ENCODE results near the gene DEFB131A. TPM values are rescaled to one million over a fixed set of nuclear protein-coding genes. Genes with fewer than 3 reads are reported as not detected.
"Not testable (repeated sequence)": the region's sequence is repeated elsewhere in the genome, so short reads cannot be mapped to it uniquely, and the experiment has no call there.

The DEFB131A gene
- total RNA-seq: not detected
- polyA plus RNA-seq (ENCODE audit: insufficient read depth in 1 of 8, insufficient read length in 8 of 8, low replicate concordance in 1 of 8): not detected
- long read RNA-seq, donor 1: 0 reads
- long read RNA-seq, donor 2: 0 reads
- long read RNA-seq, donor 3: 0 reads
- long read RNA-seq, donor 4: 0 reads
- long read RNA-seq, donor 5: 0 reads
- long read RNA-seq, donor 6: 0 reads
- long read RNA-seq, donor 7: 0 reads
- long read RNA-seq, donor 8: 0 reads
- long read RNA-seq, donor 9: 0 reads
- long read RNA-seq, donor 10: 0 reads
- long read RNA-seq, donor 11: 0 reads

- WGBS (ENCODE audit: insufficient coverage): no CpG with 5 or more reads among the region's 3 CpGs
- H3K27me3 ChIP-seq (ENCODE audit: control insufficient read depth, insufficient read depth, low read length); H3K4me3 ChIP-seq (ENCODE audit: low read length); DNase-seq; H3K27ac ChIP-seq (ENCODE audit: low read length); H3K9me3 ChIP-seq (replicated peaks; ENCODE audit: control insufficient read depth, low read depth, low read length); H3K36me3 ChIP-seq (ENCODE audit: control insufficient read depth, insufficient read depth, low read length); H3K4me1 ChIP-seq (ENCODE audit: control insufficient read depth, insufficient read depth, low read length): not testable (repeated sequence)
Measured at GRCh38 chr4:9444114-9444513, at the start of gene DEFB131A. DEFB131A (plus strand) TSS chr4:9444414; CDS start chr4:9444534, 120 bp downstream.

GRCh38 chr4:9405774-9406173, 38.4 kb upstream of the DEFB131A start:
- no CpG with 5 or more reads among the region's 2 CpGs for WGBS (ENCODE audit: insufficient coverage)

GRCh38 chr4:9406491-9406890, 37.7 kb upstream of the DEFB131A start:
- not testable (repeated sequence) for H3K27me3 ChIP-seq (ENCODE audit: control insufficient read depth, insufficient read depth, low read length); H3K4me3 ChIP-seq (ENCODE audit: low read length); H3K27ac ChIP-seq (ENCODE audit: low read length); H3K4me1 ChIP-seq (ENCODE audit: control insufficient read depth, insufficient read depth, low read length); H3K36me3 ChIP-seq (ENCODE audit: control insufficient read depth, insufficient read depth, low read length); H3K9me3 ChIP-seq (replicated peaks; ENCODE audit: control insufficient read depth, low read depth, low read length); DNase-seq
- 65% methylated on average over 3 of the region's 3 CpGs for WGBS (ENCODE audit: insufficient coverage)

More at GRCh38 chr4:9405774-9406173, 38.4 kb upstream of the DEFB131A start:
- not testable (repeated sequence) for H3K4me3 ChIP-seq (ENCODE audit: low read length); DNase-seq; H3K27me3 ChIP-seq (ENCODE audit: control insufficient read depth, insufficient read depth, low read length); H3K9me3 ChIP-seq (replicated peaks; ENCODE audit: control insufficient read depth, low read depth, low read length); H3K36me3 ChIP-seq (ENCODE audit: control insufficient read depth, insufficient read depth, low read length); H3K4me1 ChIP-seq (ENCODE audit: control insufficient read depth, insufficient read depth, low read length); H3K27ac ChIP-seq (ENCODE audit: low read length)

- no peaks in the 10 kb centered on the region for H3K27me3 ChIP-seq (ENCODE audit: control insufficient read depth, insufficient read depth, low read length)
- H3K36me3 ChIP-seq (ENCODE audit: control insufficient read depth, insufficient read depth, low read length): no peaks in the 10 kb centered on the region
- DNase-seq: no peak
- WGBS (ENCODE audit: insufficient coverage): 63% methylated on average over 3 of the region's 13 CpGs
- no peaks in the 10 kb centered on the region for H3K9me3 ChIP-seq (replicated peaks; ENCODE audit: control insufficient read depth, low read depth, low read length)
- H3K27ac ChIP-seq (ENCODE audit: low read length): no peak overlapping the region
- no peak overlapping the region for H3K4me3 ChIP-seq (ENCODE audit: low read length)
- H3K4me1 ChIP-seq (ENCODE audit: control insufficient read depth, insufficient read depth, low read length): no peaks in the 10 kb centered on the region
Measured at GRCh38 chr4:9409793-9410192, 34.4 kb upstream of the DEFB131A start.

GRCh38 chr4:9421884-9422455, 22.2 kb upstream of the DEFB131A start:
- not testable (repeated sequence) for H3K27me3 ChIP-seq (ENCODE audit: control insufficient read depth, insufficient read depth, low read length); H3K36me3 ChIP-seq (ENCODE audit: control insufficient read depth, insufficient read depth, low read length); DNase-seq; H3K27ac ChIP-seq (ENCODE audit: low read length); H3K4me1 ChIP-seq (ENCODE audit: control insufficient read depth, insufficient read depth, low read length); H3K9me3 ChIP-seq (replicated peaks; ENCODE audit: control insufficient read depth, low read depth, low read length); H3K4me3 ChIP-seq (ENCODE audit: low read length)
- 83% methylated on average over 1 of the region's 6 CpGs for WGBS (ENCODE audit: insufficient coverage)

GRCh38 chr4:9425916-9426315, 18.3 kb upstream of the DEFB131A start:
- not testable (repeated sequence) for DNase-seq; H3K27ac ChIP-seq (ENCODE audit: low read length); H3K36me3 ChIP-seq (ENCODE audit: control insufficient read depth, insufficient read depth, low read length); H3K4me3 ChIP-seq (ENCODE audit: low read length); H3K27me3 ChIP-seq (ENCODE audit: control insufficient read depth, insufficient read depth, low read length); H3K9me3 ChIP-seq (replicated peaks; ENCODE audit: control insufficient read depth, low read depth, low read length); H3K4me1 ChIP-seq (ENCODE audit: control insufficient read depth, insufficient read depth, low read length)
- no CpG with 5 or more reads among the region's 1 CpG for WGBS (ENCODE audit: insufficient coverage)

- not testable (repeated sequence) for H3K4me1 ChIP-seq (ENCODE audit: control insufficient read depth, insufficient read depth, low read length); H3K27me3 ChIP-seq (ENCODE audit: control insufficient read depth, insufficient read depth, low read length); H3K27ac ChIP-seq (ENCODE audit: low read length); H3K9me3 ChIP-seq (replicated peaks; ENCODE audit: control insufficient read depth, low read depth, low read length); H3K36me3 ChIP-seq (ENCODE audit: control insufficient read depth, insufficient read depth, low read length); H3K4me3 ChIP-seq (ENCODE audit: low read length); DNase-seq
- no CpG with 5 or more reads among the region's 1 CpG for WGBS (ENCODE audit: insufficient coverage)
Measured at GRCh38 chr4:9430061-9430460, 14.2 kb upstream of the DEFB131A start.

GRCh38 chr4:9433320-9433719, 10.9 kb upstream of the DEFB131A start:
- not testable (repeated sequence) for H3K9me3 ChIP-seq (replicated peaks; ENCODE audit: control insufficient read depth, low read depth, low read length); H3K27ac ChIP-seq (ENCODE audit: low read length); DNase-seq; H3K4me1 ChIP-seq (ENCODE audit: control insufficient read depth, insufficient read depth, low read length); H3K4me3 ChIP-seq (ENCODE audit: low read length); H3K36me3 ChIP-seq (ENCODE audit: control insufficient read depth, insufficient read depth, low read length); H3K27me3 ChIP-seq (ENCODE audit: control insufficient read depth, insufficient read depth, low read length)
- no CpG with 5 or more reads among the region's 1 CpG for WGBS (ENCODE audit: insufficient coverage)

- H3K4me1 ChIP-seq (ENCODE audit: control insufficient read depth, insufficient read depth, low read length); H3K9me3 ChIP-seq (replicated peaks; ENCODE audit: control insufficient read depth, low read depth, low read length); H3K4me3 ChIP-seq (ENCODE audit: low read length); H3K27me3 ChIP-seq (ENCODE audit: control insufficient read depth, insufficient read depth, low read length); H3K36me3 ChIP-seq (ENCODE audit: control insufficient read depth, insufficient read depth, low read length); H3K27ac ChIP-seq (ENCODE audit: low read length); DNase-seq: not testable (repeated sequence)
Measured at GRCh38 chr4:9436728-9437127, 7.5 kb upstream of the DEFB131A start.

GRCh38 chr4:9442355-9442754, 1.9 kb upstream of the DEFB131A start:
- not testable (repeated sequence) for DNase-seq; H3K4me3 ChIP-seq (ENCODE audit: low read length)
- WGBS (ENCODE audit: insufficient coverage): no CpG with 5 or more reads among the region's 4 CpGs

GRCh38 chr4:9444681-9445080, 467 bp downstream of the DEFB131A start:
- H3K36me3 ChIP-seq (ENCODE audit: control insufficient read depth, insufficient read depth, low read length); DNase-seq; H3K4me1 ChIP-seq (ENCODE audit: control insufficient read depth, insufficient read depth, low read length); H3K4me3 ChIP-seq (ENCODE audit: low read length); H3K9me3 ChIP-seq (replicated peaks; ENCODE audit: control insufficient read depth, low read depth, low read length); H3K27ac ChIP-seq (ENCODE audit: low read length); H3K27me3 ChIP-seq (ENCODE audit: control insufficient read depth, insufficient read depth, low read length): not testable (repeated sequence)
- WGBS (ENCODE audit: insufficient coverage): no CpG with 5 or more reads among the region's 6 CpGs

More at GRCh38 chr4:9442355-9442754, 1.9 kb upstream of the DEFB131A start:
- not testable (repeated sequence) for H3K4me1 ChIP-seq (ENCODE audit: control insufficient read depth, insufficient read depth, low read length); H3K27ac ChIP-seq (ENCODE audit: low read length); H3K27me3 ChIP-seq (ENCODE audit: control insufficient read depth, insufficient read depth, low read length); H3K36me3 ChIP-seq (ENCODE audit: control insufficient read depth, insufficient read depth, low read length); H3K9me3 ChIP-seq (replicated peaks; ENCODE audit: control insufficient read depth, low read depth, low read length)
